ENCODE measurements around the gene RNMT.
A peak's percentile ranks its signal among the peaks of the same experiment; 100 is the strongest.
"Not testable (repeated sequence)": the region's sequence is repeated elsewhere in the genome, so short reads cannot be mapped to it uniquely, and the experiment has no call there.

RNMT gene

GRCh38 chr18:13730481-13730880 is 4.0 kb downstream of the RNMT start:
- DNase-seq (ENCODE audit: extremely low read depth in 1 of 2, low read depth in 1 of 2) = no peak

DNA sequence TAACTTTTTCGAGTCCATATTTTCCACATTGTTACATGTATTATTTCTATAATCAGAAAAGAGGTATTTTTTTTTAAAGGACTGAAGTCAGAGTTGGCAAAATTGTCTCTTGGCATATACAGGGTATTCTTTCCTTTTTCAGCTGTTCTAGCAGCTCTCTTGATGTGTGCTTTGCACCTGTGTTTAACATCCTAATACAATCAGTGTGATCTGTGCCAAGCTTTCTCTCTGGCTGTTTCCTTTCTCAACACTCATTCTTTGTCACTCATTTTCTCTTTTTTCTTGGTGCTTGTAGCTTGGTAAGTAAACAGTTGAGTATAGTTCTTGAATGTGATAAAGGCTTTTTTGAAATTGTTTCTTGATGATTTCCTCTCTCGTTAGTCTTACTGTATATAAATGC is 9.2 kb downstream of the RNMT start:
- DNase-seq (ENCODE audit: extremely low read depth in 1 of 2, low read depth in 1 of 2) = no peak

DNA sequence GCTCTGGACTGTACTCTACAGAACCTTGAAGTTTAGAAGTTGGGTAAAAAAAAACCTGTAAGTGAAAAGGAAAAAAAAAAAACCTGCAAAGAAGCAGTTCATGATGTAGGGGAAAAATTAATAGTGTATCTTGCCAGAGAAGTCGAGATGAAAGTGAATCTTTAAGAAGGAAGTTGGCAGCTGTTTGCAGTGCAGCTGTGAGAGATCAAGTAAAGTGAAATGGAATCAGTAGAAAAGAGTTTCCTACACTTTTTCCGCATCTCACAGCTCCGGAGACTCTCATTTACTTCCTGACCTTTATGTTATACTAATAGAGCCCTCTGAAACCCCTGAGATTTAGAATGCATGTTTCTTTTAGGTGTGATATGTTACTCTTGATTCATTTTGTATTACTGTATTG is 19.2 kb downstream of the RNMT start:
- DNase-seq (ENCODE audit: extremely low read depth in 1 of 2, low read depth in 1 of 2) = no peak

GRCh38 chr18:13746633-13747032 is 20.2 kb downstream of the RNMT start:
- DNase-seq (ENCODE audit: extremely low read depth in 1 of 2, low read depth in 1 of 2) = no peak

DNA sequence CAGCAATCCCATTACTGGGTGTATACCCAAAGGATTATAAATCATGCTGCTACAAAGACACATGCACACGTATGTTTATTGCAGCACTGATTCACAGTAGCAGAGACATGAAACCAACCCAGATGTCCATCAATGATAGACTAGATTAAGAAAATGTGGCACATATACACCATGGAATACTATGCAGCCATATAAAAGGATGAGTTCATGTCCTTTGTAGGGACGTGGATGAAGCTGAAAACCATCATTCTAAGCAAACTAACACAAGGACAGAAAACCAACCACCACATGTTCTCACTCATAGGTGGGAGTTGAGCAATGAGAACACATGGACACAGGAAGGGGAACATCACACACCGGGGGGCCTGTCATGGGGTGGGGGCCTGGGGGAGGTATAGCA is 25.1 kb downstream of the RNMT start:
- DNase-seq (ENCODE audit: extremely low read depth in 1 of 2, low read depth in 1 of 2) = not testable (repeated sequence)

GRCh38 chr18:13756261-13756660 is 29.8 kb downstream of the RNMT start:
- DNase-seq (ENCODE audit: extremely low read depth in 1 of 2, low read depth in 1 of 2) = no peak

GRCh38 chr18:13756671-13757070 is 30.2 kb downstream of the RNMT start:
- DNase-seq (ENCODE audit: extremely low read depth in 1 of 2, low read depth in 1 of 2) = no peak

GRCh38 chr18:13758622-13759021 is 32.1 kb downstream of the RNMT start:
- DNase-seq (ENCODE audit: extremely low read depth in 1 of 2, low read depth in 1 of 2) = no peak

DNA sequence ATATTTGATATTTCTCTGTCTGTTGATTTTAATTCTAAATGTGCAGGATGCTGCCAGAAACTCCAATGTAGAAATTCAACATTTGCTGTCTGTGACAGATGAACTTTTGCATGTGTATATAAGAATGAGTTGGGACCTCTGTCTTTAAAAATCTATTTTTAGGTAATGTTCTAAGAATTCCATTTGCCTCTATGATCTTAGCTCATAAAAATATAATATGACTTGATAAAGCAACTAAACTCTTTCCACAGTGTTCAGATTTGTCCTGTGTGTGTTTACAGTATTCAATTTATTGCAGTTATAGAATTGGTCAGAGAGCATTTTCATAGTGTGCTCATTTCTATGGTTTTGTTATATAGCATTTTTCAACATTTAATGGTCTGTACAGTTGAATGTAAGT is 33.6 kb downstream of the RNMT start:
- no peak for DNase-seq (ENCODE audit: extremely low read depth in 1 of 2, low read depth in 1 of 2)

DNA sequence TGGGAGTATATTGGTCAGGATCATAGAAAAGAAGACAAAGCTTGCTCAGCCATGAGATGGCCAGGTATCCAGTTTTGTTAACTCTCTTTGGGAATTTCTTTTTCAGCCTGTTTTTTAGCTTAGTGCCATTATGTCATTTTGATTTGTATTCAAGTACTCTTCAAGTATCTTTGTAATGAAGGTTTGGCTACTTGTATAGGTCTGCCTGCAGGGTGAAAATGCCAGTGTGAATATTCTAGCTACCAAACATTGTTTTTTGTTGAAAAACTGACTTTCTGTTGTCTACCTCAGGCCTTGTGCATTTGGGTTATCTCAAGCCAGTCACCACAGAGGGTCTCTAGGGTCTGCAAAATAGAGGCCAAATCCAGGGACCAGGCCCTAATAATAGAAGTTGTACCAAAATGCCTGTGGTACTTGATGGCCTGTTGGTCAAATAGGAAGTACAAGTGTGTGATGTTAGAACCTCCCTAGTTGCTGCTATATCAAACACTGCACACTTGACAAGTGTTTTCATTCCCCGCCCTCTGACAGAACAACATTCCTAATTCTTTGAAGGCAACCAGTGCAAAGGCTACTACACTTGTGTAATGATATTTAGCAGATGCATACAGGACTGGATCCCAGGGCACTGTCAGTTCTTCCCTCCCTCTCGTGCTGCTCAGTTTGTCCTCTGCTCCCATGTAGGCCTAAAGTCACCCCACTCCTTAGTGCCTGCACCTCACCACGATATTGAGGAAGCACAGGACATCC is 36.4 kb downstream of the RNMT start:
- no peak for DNase-seq (ENCODE audit: extremely low read depth in 1 of 2, low read depth in 1 of 2)

GRCh38 chr18:13775058-13775457 is 48.6 kb downstream of the RNMT start:
- no peak for DNase-seq (ENCODE audit: extremely low read depth in 1 of 2, low read depth in 1 of 2)

- DNase-seq (ENCODE audit: extremely low read depth in 1 of 2, low read depth in 1 of 2) = no peak
Measured at GRCh38 chr18:13791181-13791580, 64.7 kb downstream of the RNMT start.

GRCh38 chr18:13793819-13794218 is 67.3 kb downstream of the RNMT start:
- DNase-seq (ENCODE audit: extremely low read depth in 1 of 2, low read depth in 1 of 2) = no peak

DNA sequence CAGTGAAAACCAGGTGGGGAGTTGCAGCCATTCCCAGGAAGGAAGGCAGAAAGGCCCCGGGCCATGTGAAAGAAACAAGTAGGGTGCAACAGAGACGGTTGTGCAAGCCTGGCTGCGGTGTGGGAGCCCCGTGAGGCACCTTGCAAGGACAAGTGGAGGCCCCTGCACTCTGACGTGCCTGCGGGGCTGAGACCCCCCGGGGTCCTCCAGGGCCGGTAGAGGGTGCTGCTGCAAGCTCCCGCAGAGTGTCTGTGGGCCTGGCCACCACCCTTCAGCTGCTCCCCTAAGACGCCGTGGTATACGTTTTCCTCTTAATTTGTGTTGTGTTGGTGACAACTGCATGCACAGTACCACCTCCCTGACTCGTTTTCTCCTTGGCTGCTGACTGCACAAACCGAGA is 70.0 kb downstream of the RNMT start:
- no peak for DNase-seq (ENCODE audit: extremely low read depth in 1 of 2, low read depth in 1 of 2)

DNA sequence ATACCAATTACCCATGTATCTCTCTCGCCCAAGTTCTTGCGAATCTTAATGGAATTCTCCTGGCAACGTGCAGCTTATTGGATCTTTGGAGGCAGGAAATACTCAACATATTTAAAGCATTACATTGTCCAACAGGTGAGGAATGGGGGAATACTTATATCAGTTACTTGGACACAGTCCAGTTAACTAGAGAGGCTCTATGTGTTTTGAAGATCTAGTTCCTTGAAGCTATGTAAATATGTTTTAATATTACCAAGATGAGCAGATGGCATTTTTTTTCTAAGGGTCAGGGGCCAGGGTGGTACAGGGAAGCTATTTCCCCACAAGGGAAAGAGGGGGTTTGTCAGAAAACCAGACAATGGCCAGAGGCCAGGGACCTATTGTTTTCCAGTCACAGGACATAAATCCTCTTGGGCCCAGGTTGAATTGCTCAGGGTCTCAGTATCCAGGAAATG is 70.7 kb downstream of the RNMT start:
- DNase-seq (ENCODE audit: extremely low read depth in 1 of 2, low read depth in 1 of 2) = no peak

GRCh38 chr18:13799396-13799795 is 72.9 kb downstream of the RNMT start:
- no peak for DNase-seq (ENCODE audit: extremely low read depth in 1 of 2, low read depth in 1 of 2)

DNA sequence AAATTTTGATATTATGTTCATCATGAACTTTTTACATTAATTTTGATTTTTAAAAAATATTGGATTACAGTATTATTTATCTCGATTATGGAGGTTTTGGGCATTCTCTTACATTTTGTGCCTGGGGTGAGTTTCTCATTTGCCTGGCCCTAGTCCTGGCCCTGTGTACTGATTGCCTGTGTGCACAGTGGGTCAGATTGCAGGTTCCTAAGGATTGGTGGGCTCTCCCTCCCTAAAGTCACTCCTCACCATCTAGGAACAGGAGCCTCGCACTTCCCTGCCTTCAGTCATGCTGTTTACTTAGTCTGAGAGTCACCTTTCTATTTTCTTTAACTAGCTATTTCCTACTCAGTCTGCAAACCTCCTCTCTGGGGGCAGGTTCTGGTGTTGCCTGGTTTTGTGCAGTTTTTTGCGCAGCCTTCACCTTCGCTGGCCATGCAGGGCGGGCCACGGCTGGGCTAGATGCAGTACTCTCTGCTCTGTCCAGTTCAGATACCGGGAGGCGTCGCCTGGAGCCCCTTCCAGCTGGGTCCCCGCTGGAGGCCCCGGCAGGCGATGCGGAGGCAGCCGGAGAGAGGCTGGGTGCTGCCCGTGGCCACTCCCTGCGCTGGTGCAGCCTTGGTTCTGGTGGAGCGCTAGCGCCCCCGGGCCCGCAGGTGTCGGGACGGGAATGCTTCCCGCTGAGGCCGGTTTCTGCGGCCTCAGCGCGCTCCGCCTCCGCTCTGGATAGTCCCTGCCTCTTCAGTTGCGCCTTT is 74.2 kb downstream of the RNMT start:
- peak in 1 of 2 donors; percentile 17 for DNase-seq (ENCODE audit: extremely low read depth in 1 of 2, low read depth in 1 of 2)

DNA sequence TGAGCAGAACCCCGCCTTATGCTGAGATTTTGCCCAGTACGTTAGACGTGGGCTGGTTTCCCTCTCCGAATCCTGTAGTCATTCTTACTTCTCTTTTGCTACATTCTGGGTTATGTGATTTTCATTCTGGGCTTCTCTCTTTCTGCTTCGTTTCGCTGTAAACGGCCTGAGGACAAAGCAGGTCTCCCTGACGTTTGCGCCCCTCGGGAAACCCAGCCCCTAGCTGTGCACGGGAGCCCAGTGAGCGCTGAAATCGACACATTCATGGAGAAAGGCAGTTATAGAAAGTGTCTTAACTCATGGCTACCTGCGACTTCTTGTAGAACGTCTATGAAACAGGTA is 74.8 kb downstream of the RNMT start:
- DNase-seq (ENCODE audit: extremely low read depth in 1 of 2, low read depth in 1 of 2) = no peak

DNA sequence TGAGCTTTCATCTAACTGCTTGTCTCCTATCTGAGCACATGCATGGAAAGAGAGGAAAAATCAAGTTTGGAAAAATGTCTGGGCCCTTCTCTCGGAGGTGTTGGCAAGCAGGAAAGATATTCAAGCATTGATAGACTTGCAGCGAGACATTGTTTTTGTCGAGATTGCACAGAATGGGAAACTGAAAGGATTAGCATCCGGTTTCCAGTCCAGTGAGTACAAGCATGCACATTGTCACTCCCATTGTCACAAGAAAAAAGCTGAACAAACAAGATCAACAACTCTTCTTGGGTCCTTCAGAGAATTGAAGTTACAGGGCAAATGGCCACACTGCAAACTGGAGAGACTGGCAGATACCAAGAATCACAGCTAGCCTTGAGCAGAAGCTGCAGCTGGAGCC is 77.8 kb downstream of the RNMT start:
- DNase-seq (ENCODE audit: extremely low read depth in 1 of 2, low read depth in 1 of 2) = no peak

GRCh38 chr18:13808294-13809042 is 82.0 kb downstream of the RNMT start:
- no peak for DNase-seq (ENCODE audit: extremely low read depth in 1 of 2, low read depth in 1 of 2)

- no peak for DNase-seq (ENCODE audit: extremely low read depth in 1 of 2, low read depth in 1 of 2)
Measured at GRCh38 chr18:13809043-13809430, 82.6 kb downstream of the RNMT start.
